Activated T-helper 1 cell treated with anti-CD3 and anti-CD28 coated beads, Interleukin-2, amount 50 U/mL, for 16 hours (primary cell): ENCODE data around the gene FUZ.

Experiments used
- DNase-seq, 2 donors: peaks; one replicate each; pipeline ENCODE4 v3.0.0-alpha.2; 2020; ENCODE audit warnings: low read depth in 1 of 2, low spot score in 1 of 2

The FUZ gene

DNA sequence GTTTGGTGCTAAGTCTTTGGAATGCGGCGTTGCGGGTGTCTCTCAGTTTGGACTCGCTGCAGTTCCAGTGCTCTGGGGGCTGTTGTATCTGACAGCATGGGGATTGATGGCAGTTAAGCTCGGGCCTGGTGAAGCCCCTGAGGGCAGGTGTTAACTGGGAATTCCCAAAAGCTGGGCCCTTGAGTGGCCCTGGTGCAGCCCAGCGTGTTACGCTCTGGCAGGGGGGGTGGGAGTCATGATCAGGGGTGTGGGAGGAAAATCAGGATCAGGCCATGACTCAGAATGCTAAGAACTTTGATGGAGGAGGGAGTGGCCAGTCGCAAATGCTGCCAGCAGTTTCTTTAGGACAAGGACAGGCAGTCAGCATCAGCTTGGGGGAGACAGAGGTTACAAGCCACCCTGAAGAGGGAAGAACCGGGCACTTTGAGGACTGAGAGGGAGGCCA is 26.7 kb downstream of the FUZ start:
- DNase-seq, result no peak

DNA sequence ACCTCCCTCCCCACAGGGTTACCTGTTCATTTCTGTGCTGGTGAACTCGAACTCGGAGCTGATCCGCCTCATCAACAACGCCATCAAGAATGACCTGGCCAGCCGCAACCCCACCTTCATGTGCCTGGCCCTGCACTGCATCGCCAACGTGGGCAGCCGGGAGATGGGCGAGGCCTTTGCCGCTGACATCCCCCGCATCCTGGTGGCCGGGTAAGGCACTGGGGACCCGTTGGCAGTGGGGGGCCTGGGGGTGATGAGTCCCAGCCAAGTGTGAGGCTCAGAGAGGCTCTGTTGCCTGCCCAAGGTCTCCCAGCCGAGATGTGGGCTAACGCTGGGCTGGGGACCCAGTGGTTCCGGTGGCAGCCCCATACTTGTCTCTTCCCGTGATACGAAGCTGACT is 30.6 kb downstream of the FUZ start:
- no peak for DNase-seq

DNA sequence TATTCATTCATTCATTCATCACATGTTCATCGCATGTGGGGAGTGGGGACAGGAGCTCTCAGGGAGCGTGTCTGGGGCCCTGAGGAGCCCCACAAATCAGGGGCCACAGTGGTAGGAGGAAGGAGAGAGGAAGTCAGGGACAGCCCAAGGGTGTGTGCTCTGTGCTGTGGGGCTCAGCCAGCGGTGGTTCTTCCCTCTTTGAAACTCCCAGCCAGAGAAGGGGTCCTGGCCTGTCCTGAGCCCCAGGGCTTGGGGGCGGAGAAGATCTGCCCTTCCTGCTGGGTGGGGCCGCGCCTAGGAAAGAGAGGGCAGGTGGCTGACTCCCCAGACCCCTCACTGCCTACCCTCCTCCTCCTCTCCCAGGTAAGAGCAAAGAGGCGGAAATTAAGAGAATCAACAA is 31.7 kb downstream of the FUZ start:
- DNase-seq, result no peak

- no peak for DNase-seq
Observed at GRCh38 chr19:49780861-49781260, 32.2 kb downstream of the FUZ start.

DNA sequence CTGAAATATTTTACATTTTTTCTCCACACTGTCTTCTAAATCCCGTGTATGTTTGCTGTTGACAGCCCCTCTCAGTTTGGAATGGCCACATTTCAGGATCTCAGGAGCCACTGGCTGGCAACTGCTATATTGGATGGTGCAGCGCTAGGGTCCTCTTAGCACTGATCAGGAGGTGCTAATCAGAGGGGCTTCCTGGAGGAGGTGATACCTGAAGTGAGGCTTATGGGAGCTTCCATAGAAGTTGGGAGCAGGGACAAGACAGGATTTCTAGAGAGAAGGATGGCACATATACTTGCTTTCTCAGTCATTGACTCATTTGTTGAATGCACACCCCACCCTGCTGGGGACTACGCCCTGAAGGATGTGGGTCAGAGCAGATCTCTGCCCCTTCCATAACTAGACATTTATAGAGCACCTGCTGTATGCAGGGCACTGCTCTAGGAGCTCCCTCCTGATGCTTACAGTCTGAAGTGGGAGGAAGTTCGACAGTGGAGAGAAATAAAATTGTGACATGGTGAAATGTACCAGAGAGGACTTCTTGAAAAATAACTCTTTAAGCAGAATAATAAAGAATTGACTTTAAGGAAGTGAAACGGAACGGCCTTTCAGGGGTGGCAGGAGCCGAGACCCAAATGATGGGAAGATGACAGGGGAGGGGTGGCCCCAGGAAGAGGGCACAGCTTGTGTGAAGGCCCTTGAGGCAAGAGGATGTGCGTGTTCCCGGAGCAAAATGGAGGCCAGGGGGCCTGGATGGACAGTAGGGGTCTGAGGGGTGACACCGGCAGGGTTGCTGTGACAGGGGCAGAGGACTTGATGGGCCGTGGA is 33.1 kb downstream of the FUZ start:
- DNase-seq, result no peak

- DNase-seq, result no peak
Observed at GRCh38 chr19:49776371-49776764, 36.7 kb downstream of the FUZ start.

DNA sequence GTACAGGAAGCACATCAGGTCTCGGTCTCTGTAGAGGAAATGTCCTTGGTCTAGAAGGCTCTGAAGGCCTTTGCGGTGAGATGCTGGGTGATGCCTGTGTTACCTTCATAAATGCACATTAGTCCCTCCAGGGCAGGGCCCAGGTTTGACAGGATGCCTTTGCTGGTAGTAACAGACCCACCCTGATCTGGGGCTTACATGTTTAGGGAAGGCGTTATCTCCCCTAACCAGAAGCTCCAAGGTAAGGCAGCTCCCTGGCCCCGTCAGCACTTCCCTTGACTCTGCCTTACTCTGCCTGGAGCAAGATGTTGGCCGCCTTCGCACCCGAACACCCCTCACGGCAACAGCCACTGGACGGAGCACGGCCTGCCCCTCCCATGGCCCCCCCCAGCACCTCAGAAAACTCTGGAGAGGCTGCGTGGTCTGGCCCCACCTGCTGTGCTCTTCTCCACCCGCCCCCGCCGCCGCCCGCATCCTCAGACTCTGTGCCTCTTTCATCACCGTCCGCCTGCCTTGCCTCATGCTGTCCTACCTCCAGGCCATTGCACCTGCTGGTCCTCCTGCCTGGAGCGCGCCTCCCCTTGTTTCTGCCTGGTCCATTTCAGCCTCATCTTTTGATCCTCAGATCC is 37.2 kb downstream of the FUZ start:
- DNase-seq, result no peak

- DNase-seq, result no peak
Observed at GRCh38 chr19:49774969-49775368, 38.1 kb downstream of the FUZ start.

- DNase-seq, result no peak
Observed at GRCh38 chr19:49773663-49774350, 39.3 kb downstream of the FUZ start.

- no peak for DNase-seq
Observed at GRCh38 chr19:49772850-49773432, 40.2 kb downstream of the FUZ start.

- no peak for DNase-seq
Observed at GRCh38 chr19:49771674-49772139, 41.4 kb downstream of the FUZ start.

- DNase-seq, result no peak
Observed at GRCh38 chr19:49770529-49770928, 42.6 kb downstream of the FUZ start.

- DNase-seq, result no peak
Observed at GRCh38 chr19:49767967-49768581, 45.0 kb downstream of the FUZ start.

- no peak for DNase-seq
Observed at GRCh38 chr19:49767381-49767780, 45.7 kb downstream of the FUZ start.

DNA sequence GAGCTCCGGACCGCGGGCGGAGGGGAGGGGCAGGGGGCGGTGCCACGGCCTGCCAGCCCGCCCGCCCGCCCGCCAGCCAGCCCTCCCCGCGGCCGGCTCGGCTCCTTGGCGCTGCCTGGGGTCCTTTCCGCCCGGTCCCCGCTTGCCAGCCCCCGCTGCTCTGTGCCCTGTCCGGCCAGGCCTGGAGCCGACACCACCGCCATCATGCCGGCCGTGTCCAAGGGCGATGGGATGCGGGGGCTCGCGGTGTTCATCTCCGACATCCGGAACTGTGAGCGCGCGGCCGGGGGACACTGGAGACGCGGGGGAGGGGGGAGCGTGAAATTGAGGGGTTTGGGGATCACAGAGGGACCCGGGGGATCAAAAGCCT is 46.2 kb downstream of the FUZ start, which contains the start of gene AP2A1:
Gene AP2A1, plus strand, starts transcription at position 72 of the 370 bp plus-strand sequence. Its CDS starts 133 bp downstream, at position 205.
- DNase-seq, result no peak

GRCh38 chr19:49766007-49766929 is 46.8 kb downstream of the FUZ start:
- peak; percentile 97 to 99 for DNase-seq

- DNase-seq, result no peak
Observed at GRCh38 chr19:49764341-49764740, 48.8 kb downstream of the FUZ start.

- no peak for DNase-seq
Observed at GRCh38 chr19:49763230-49763629, 49.9 kb downstream of the FUZ start, which contains the start of gene TSKS. Gene TSKS, minus strand, starts transcription at chr19:49763306. Its CDS starts 59 bp downstream, at chr19:49763247.

GRCh38 chr19:49761625-49762311 is 51.3 kb downstream of the FUZ start:
- no peak for DNase-seq
